ENCODE measurements around the gene MYLK4. TPM values are rescaled to one million over a fixed set of nuclear protein-coding genes. Genes with fewer than 3 reads are reported as not detected.

The MYLK4 gene
- total and polyA plus RNA-seq, 8 donors, result 0.52 to 1.8 (median 1.2) TPM

- Histone ChIP-seq H3K27ac (no peak overlapping the region), H3K36me3 (no peaks in the 10 kb centered on the region), H3K4me1 (no peaks in the 10 kb centered on the region), H3K4me3 (no peak overlapping the region), H3K9me3 (peaks cover 0 to 25% of the 10 kb centered on the region in 2 donors), H3K27me3 (no peaks in the 10 kb centered on the region)
- no peak for DNase-seq
- intact Hi-C loops (cut with DNase I), result no loop called here
- no peak for TF ChIP-seq CTCF (IDR thresholded peaks at IDR 0.05)
- ATAC-seq, result peak; percentile 79
Measured at GRCh38 chr6:2714111-2714895, 36.4 kb downstream of the MYLK4 start.

- no peak for DNase-seq
Measured at GRCh38 chr6:2713473-2714110, 37.1 kb downstream of the MYLK4 start.

GRCh38 chr6:2712102-2712501 lies 38.6 kb downstream of the MYLK4 start:
- Histone ChIP-seq H3K9me3 (peaks cover 0 to 25% of the 10 kb centered on the region in 2 donors), H3K36me3 (no peaks in the 10 kb centered on the region), H3K4me1 (no peaks in the 10 kb centered on the region), H3K27ac (no peak overlapping the region), H3K27me3 (no peaks in the 10 kb centered on the region), H3K4me3 (no peak overlapping the region)
- no peak for ATAC-seq
- DNase-seq, result no peak
- intact Hi-C loops (cut with DNase I), result no loop called here
- TF ChIP-seq CTCF (IDR thresholded peaks at IDR 0.05), result no peak

More at GRCh38 chr6:2713473-2714110, 37.1 kb downstream of the MYLK4 start:
- no peaks in the 10 kb centered on the region for H3K36me3 ChIP-seq
- H3K9me3 ChIP-seq, result peaks cover 0 to 25% of the 10 kb centered on the region in 2 donors
- TF ChIP-seq CTCF (IDR thresholded peaks at IDR 0.05), result no peak
- no peak overlapping the region for H3K27ac ChIP-seq
- no peaks in the 10 kb centered on the region for H3K27me3 ChIP-seq
- intact Hi-C loops (cut with DNase I), result no loop called here
- no peaks in the 10 kb centered on the region for H3K4me1 ChIP-seq
- no peak for ATAC-seq
- no peak overlapping the region for H3K4me3 ChIP-seq

DNA sequence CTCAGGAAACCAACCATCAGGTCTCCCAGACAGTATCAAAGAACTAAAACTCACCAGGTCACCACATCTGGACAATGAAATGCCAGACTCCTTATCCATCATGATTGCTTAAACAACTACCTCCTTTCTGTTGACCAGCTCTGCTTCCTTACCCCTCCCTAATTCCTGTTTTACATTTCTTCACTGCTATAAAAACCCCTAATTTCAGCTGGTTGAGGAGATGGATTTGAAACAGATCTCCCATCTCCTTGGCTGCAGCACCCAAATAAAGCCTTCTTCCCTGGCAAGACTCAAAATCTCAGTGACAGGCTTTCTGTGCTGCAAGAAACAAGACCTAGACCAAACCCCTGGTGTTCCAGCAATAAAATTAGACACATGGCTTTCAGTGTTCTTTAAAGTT lies 40.3 kb downstream of the MYLK4 start:
- no peak overlapping the region for H3K27ac ChIP-seq
- H3K36me3 ChIP-seq, result no peaks in the 10 kb centered on the region
- no peak for DNase-seq
- no peak for ATAC-seq
- TF ChIP-seq CTCF (IDR thresholded peaks at IDR 0.05), result no peak
- H3K4me3 ChIP-seq, result no peak overlapping the region
- intact Hi-C loops (cut with DNase I), result no loop called here
- H3K27me3 ChIP-seq, result no peaks in the 10 kb centered on the region
- peaks cover 0 to 25% of the 10 kb centered on the region in 2 donors for H3K9me3 ChIP-seq
- H3K4me1 ChIP-seq, result no peaks in the 10 kb centered on the region

DNA sequence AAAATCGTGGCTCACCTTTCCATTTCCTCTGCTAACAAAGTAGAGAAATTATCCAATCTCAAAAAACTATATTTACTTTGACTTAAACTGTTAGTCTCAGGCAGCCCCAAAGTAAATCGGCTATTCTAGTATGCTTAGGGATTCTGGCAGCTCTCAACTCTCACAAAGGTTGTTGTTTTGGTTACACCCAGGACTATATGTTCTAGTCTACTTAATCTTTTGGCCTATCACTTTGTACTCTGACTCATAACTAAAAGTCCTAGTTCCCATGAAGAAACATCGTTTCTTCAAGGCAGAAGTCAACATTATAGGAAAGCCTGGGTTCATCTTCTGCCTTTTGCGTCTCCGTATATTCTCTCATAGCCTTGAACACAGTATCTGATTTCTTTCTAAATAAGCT lies 42.3 kb downstream of the MYLK4 start:
- ATAC-seq (no peak), DNase-seq (no peak)
- intact Hi-C loops (cut with DNase I), result no loop called here
- Histone ChIP-seq H3K4me1 (no peaks in the 10 kb centered on the region), H3K27me3 (no peaks in the 10 kb centered on the region), H3K36me3 (no peaks in the 10 kb centered on the region), H3K27ac (no peak overlapping the region), H3K4me3 (no peak overlapping the region), H3K9me3 (peaks cover 0 to 25% of the 10 kb centered on the region in 2 donors)
- no peak for TF ChIP-seq CTCF (IDR thresholded peaks at IDR 0.05)

Data from left lung (tissue), 10 donors.